GM12801 (cell line): Measurements from ENCODE around the gene CALHM2.

ENCODE experiments used
- TF ChIP-seq, protein P1 (sequence below): IDR thresholded peaks from one replicate; pipeline ENCODE4 v1.5.1; 2011; ENCODE audit warnings: control low read depth; ENCODE audit not compliant: insufficient read length; ENCODE audit errors: extremely low read depth

Gene CALHM2

DNA sequence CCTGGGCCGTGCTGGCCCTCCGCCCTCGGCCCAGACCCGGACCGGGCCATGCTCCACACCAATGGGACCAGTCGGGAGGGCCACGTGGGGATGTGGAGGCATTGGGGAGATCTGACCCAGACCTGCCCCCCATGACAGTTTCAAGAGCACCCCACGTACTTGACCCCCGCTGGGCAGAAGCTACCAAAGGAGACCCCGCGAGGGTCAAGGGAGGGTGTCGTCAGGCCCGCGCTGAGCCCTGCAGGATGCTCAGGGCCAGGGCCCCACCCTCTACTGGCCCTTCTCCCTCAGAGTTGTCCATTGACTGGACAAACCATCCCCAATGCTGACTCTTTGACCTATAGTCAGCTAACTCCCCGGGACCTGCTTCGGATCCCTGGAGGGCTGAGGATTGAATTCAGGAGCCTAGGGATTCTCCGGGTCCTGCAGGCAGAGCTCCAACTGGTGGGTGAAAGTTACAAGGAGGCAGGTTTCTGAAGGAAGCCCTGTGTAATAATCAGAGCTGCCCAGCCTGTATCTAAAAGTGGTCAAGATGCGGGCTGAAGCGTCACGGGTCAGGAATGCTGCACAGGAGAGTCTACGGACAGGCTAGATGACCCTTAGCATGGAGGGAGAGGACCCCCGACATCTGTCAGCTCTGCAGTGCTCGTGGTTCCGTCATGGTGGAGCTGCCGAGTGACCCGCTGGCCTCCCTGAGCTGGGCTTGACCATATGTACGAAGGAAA, 498 bp upstream of the CALHM2 start:
- TF ChIP-seq, protein P1, sequence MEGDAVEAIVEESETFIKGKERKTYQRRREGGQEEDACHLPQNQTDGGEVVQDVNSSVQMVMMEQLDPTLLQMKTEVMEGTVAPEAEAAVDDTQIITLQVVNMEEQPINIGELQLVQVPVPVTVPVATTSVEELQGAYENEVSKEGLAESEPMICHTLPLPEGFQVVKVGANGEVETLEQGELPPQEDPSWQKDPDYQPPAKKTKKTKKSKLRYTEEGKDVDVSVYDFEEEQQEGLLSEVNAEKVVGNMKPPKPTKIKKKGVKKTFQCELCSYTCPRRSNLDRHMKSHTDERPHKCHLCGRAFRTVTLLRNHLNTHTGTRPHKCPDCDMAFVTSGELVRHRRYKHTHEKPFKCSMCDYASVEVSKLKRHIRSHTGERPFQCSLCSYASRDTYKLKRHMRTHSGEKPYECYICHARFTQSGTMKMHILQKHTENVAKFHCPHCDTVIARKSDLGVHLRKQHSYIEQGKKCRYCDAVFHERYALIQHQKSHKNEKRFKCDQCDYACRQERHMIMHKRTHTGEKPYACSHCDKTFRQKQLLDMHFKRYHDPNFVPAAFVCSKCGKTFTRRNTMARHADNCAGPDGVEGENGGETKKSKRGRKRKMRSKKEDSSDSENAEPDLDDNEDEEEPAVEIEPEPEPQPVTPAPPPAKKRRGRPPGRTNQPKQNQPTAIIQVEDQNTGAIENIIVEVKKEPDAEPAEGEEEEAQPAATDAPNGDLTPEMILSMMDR = no peak

DNA sequence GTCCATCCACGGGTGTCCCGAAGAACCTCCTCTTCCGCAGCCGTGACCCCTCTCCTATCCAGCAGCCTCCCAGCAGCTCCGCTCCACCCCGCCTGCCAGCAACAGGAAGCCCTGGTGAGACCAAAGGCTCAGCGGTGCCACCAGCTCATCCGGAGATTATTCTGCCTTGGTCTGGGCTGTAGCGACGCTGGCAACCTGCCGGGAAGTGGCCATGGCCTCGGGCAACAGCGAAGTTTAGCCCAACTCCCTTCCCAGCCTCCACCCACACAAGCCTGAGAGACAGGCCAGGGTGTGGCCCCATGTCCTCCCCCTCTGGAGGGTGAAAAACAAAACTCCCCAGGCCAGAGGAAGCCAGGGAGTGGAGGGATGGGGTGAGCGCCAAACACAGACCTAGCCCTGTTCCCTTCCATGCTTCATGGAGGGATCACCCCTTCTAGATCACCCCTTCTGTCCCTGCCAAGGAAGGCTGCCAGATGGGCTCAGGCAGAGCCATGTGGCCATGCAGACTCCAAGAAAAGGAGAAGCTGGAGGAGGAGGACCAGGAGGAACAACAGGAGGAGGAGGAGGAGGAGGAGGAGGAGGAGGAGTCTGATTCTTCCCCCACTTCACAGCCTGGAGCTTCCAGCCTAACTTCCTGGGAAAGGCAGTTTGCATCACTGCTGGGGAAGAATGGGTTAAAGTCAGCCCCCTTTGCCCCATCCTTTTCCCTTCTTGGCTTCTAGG, 918 bp downstream of the CALHM2 start:
- TF ChIP-seq, protein P1 = no peak

DNA sequence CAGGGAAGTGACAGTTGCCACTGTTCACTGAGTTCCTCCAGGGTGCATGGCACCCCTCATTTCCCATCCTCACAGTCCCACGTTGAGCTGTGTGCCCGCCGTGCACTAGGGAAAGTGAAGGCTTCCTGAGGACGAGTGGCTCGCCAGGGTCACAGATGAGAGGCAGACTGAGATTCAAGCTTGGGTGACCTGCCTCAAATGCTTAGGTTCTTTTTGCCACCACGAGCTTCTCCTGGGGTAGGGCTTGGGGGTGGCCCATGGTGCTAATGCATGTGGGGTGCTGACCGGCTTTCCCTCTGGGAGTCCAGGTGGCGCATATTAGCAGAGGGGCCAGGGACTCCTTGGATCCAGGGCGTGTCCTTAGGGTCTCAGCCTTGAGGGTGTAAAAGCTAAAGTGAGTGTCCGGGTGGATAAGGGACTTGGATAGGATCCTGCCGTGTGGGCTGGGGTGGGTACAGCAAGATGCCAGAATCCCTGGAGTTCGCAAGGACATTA, 1.9 kb downstream of the CALHM2 start:
- TF ChIP-seq, protein P1 = no peak

DNA sequence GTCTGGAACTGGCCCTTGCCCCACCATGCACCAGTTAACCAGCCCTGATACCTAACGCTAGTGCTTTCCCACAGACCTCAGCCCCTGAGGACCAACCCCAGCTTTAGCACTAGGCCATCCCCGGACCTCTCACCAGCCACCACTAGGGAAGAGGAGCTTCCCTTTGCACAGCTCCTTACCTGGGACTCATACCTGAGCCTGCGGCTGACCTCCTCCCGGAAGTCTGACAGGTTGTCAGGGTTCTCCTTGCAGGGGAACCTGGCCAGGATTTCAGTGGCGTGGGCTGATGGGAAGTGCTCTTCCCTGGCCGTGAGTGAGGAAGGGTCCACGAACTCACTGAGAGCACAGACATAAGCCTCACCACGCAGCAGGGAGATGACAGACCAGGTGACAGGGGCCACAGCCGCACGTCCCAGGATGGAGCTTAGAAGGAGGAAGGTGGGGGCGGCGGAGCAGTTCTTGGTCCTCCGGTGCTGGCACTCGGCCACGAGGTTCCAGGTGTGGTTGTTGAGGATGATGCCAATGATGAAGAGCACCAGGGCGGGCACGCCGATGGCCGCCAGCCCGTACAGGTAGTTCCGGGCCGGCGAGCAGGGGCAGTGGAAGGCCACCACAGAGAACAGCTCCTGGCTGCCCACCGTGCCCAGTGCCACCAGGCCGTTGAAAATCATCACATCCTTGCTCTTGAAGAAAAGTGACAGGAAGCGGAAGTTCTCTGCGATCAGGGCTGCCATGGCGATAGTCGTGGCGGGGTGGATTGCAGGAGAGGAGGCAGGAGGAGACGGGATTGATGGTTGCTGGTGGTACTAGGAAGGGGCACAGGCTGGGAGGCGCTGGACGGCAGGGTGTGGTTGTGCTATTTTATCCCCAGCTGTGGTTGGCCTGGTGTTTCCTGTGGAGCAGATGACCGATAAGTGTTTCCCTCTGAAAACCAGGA, 2.7 kb downstream of the CALHM2 start:
- TF ChIP-seq, protein P1 = no peak

DNA sequence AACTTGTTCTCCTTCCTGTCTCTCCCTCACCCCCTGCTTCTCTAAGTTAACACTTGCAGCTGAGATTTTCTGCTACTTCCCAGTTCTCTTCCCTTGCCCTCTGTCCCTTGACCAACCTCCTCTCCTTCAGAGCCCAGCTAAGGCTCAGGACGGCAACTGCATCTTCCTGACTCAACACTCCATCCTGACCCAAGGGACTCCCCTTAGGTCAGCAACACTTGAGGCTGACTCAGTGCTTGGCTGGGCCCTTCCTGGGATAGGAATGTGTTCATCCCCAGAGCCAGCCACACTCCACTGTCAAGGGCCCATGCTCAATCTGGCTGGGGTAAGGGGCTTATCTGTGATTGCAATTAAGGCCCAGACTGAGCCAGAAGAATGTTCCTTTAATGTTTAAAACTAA, 3.4 kb downstream of the CALHM2 start:
- TF ChIP-seq, protein P1 = no peak

DNA sequence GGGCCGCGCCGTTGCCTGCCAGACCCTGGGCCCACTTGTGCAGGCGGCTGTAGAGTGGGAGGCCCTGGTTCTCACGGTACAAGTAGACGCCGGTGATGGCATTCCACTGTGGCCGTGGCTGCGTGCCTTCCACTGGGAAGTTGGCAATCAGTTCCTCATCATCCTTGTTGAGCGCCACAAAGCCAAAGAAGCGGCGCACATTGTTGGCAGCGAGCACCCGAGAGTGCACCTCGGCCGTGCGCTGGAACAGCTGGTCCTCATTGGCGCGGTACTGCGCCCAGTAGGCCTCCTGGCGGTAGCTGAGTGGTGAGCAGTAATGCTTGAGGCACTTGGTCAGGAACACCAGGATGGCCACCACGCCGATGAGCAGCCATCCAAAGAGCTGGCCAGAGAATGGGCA, 5.0 kb downstream of the CALHM2 start:
- TF ChIP-seq, protein P1 = no peak
